ENCODE results near the gene GNG8. TPM values are rescaled to one million over a fixed set of nuclear protein-coding genes. Genes with fewer than 3 reads are reported as not detected.

Gene GNG8
- total RNA-seq, 6 experiments from 2014 or later, result not detected

DNA sequence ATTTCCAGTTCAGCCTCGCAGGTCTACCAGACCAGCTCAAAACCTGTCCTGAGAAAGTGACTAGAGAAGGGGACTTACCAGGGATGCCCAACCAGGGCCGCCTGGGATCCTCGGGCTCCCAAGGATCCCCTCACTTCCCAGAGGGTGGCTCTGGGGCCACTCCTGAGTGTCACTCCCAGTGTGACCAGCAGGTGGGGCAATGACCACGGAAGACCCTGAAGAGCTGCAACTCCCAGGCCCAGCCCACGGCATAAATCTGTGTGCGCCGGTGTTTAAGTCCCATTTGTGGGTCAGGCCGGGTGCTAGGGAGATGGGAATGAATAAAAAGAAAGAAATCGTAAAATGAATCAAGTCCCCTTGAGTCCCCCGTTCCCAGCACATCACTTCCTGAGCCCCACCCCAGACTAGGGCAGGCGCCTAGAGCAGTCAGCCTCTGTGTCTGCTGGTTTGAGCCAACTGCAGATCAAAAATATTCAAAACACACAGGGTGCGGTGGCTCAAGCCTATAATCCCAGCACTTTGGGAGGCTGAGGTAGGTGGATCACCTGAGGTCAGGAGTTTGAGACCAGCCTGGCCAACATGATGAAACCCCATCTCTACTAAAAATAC is 21.8 kb downstream of the GNG8 start:
- Histone ChIP-seq H3K27ac (no peak overlapping the region), H3K4me1 (no peaks in the 10 kb centered on the region), H3K27me3 (no peaks in the 10 kb centered on the region), H3K9me3 (no peaks in the 10 kb centered on the region), H3K4me3 (no peak overlapping the region), H3K36me3 (peaks cover 0 to 9% (median 3%) of the 10 kb centered on the region in 4 donors)
- intact Hi-C loops (cut with DNase I), result loop anchor here (5.0 kb wide), 2 partner anchors 48 to 53 kb away; partner anchors contain the start of gene DACT3 (in 1 of the 2)
- WGBS (ENCODE audit: insufficient coverage, low coverage, low lambda C conversion rate, missing lambda C conversion rate), result 12% methylated on average over 10 of the region's 12 CpGs
- DNase-seq (peak; percentile 80 to 82 (median 81)), ATAC-seq (peak; percentile 86 to 88 (median 88))
- TF ChIP-seq, protein P1, sequence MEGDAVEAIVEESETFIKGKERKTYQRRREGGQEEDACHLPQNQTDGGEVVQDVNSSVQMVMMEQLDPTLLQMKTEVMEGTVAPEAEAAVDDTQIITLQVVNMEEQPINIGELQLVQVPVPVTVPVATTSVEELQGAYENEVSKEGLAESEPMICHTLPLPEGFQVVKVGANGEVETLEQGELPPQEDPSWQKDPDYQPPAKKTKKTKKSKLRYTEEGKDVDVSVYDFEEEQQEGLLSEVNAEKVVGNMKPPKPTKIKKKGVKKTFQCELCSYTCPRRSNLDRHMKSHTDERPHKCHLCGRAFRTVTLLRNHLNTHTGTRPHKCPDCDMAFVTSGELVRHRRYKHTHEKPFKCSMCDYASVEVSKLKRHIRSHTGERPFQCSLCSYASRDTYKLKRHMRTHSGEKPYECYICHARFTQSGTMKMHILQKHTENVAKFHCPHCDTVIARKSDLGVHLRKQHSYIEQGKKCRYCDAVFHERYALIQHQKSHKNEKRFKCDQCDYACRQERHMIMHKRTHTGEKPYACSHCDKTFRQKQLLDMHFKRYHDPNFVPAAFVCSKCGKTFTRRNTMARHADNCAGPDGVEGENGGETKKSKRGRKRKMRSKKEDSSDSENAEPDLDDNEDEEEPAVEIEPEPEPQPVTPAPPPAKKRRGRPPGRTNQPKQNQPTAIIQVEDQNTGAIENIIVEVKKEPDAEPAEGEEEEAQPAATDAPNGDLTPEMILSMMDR (IDR thresholded peaks at IDR 0.05), result peak; percentile 75 to 94 (median 86)
- no peak for TF ChIP-seq POLR2A (IDR thresholded peaks at IDR 0.05)

GRCh38 chr19:46613525-46613924 is 22.5 kb downstream of the GNG8 start:
- no peak overlapping the region for H3K27ac ChIP-seq
- WGBS (ENCODE audit: insufficient coverage, low coverage, low lambda C conversion rate, missing lambda C conversion rate), result 86% methylated on average over 20 of the region's 22 CpGs
- DNase-seq, result peak in 1 of 3 donors; percentile 48

GRCh38 chr19:46611776-46612175 is 24.2 kb downstream of the GNG8 start:
- peak in 1 of 3 donors; percentile 35 for DNase-seq
- 20% methylated on average over 1 of the region's 6 CpGs for WGBS (ENCODE audit: insufficient coverage, low coverage, low lambda C conversion rate, missing lambda C conversion rate)
- H3K9me3 ChIP-seq, result no peaks in the 10 kb centered on the region
- H3K27ac ChIP-seq, result no peak overlapping the region
- no peaks in the 10 kb centered on the region for H3K27me3 ChIP-seq
- H3K36me3 ChIP-seq, result peaks cover 6 to 32% (median 18%) of the 10 kb centered on the region in 4 donors
- H3K4me3 ChIP-seq, result no peak overlapping the region
- H3K4me1 ChIP-seq, result peaks cover 0 to 3% (median 0%) of the 10 kb centered on the region in 4 donors
- TF ChIP-seq, protein P1 (IDR thresholded peaks at IDR 0.05), result no peak
- no peak for TF ChIP-seq POLR2A (IDR thresholded peaks at IDR 0.05)
- ATAC-seq, result no peak
- intact Hi-C loops (cut with DNase I), result loop anchor here (5.0 kb wide), 2 partner anchors 51 to 56 kb away; partner anchors contain the start of gene DACT3 (in 1 of the 2)

More at GRCh38 chr19:46613525-46613924, 22.5 kb downstream of the GNG8 start:
- Histone ChIP-seq H3K4me3 (no peak overlapping the region), H3K36me3 (peaks cover 2 to 16% (median 9%) of the 10 kb centered on the region in 4 donors), H3K9me3 (no peaks in the 10 kb centered on the region), H3K27me3 (no peaks in the 10 kb centered on the region), H3K4me1 (no peaks in the 10 kb centered on the region)
- TF ChIP-seq, protein P1 (IDR thresholded peaks at IDR 0.05), result no peak
- TF ChIP-seq POLR2A (IDR thresholded peaks at IDR 0.05), result no peak
- no peak for ATAC-seq
- intact Hi-C loops (cut with DNase I), result loop anchor here (5.0 kb wide), 2 partner anchors 49 to 54 kb away; partner anchors contain the start of gene DACT3 (in 1 of the 2)

- Histone ChIP-seq H3K9me3 (no peaks in the 10 kb centered on the region), H3K27me3 (no peaks in the 10 kb centered on the region), H3K4me3 (no peak overlapping the region), H3K36me3 (peaks cover 6 to 33% (median 18%) of the 10 kb centered on the region in 4 donors), H3K4me1 (peaks cover 0 to 9% (median under 1%) of the 10 kb centered on the region in 4 donors), H3K27ac (no peak overlapping the region)
- DNase-seq (peak in 2 of 3 donors; percentile 39 to 48), ATAC-seq (no peak)
- no peak for TF ChIP-seq POLR2A (IDR thresholded peaks at IDR 0.05)
- TF ChIP-seq, protein P1 (IDR thresholded peaks at IDR 0.05), result no peak
- intact Hi-C loops (cut with DNase I), result loop anchor here (5.0 kb wide), 2 partner anchors 51 to 56 kb away; partner anchors contain the start of gene DACT3 (in 1 of the 2)
- 58% methylated on average over 9 of the region's 17 CpGs for WGBS (ENCODE audit: insufficient coverage, low coverage, low lambda C conversion rate, missing lambda C conversion rate)
Measured at GRCh38 chr19:46610851-46611770, 24.9 kb downstream of the GNG8 start.
